HG02642 (cell line): ENCODE measurements around the gene FAM228B.
"Not testable (repeated sequence)": the region's sequence is repeated elsewhere in the genome, so short reads cannot be mapped to it uniquely, and the experiment has no call there.

Experiments
- ATAC-seq: cut with Tn5 transposase; IDR thresholded peaks from one replicate; pipeline ENCODE4 v1.9.1; 2021; ENCODE audit warnings: mild to moderate bottlenecking; ENCODE audit not compliant: unreplicated experiment, poor library complexity

The FAM228B gene

GRCh38 chr2:24101992-24102391 is 21.3 kb upstream of the FAM228B start:
- no peak for ATAC-seq

GRCh38 chr2:24102677-24103076 is 20.6 kb upstream of the FAM228B start:
- ATAC-seq = no peak

- no peak for ATAC-seq
Measured at GRCh38 chr2:24104110-24104650, 19.1 kb upstream of the FAM228B start.

- no peak for ATAC-seq
Measured at GRCh38 chr2:24104906-24105305, 18.4 kb upstream of the FAM228B start.

- ATAC-seq = no peak
Measured at GRCh38 chr2:24105816-24106215, 17.5 kb upstream of the FAM228B start.

GRCh38 chr2:24106786-24107185 is 16.5 kb upstream of the FAM228B start:
- ATAC-seq = no peak

- ATAC-seq = no peak
Measured at GRCh38 chr2:24107336-24107735, 15.9 kb upstream of the FAM228B start.

- not testable (repeated sequence) for ATAC-seq
Measured at GRCh38 chr2:24109431-24109830, 13.8 kb upstream of the FAM228B start.

- no peak for ATAC-seq
Measured at GRCh38 chr2:24110660-24111303, 12.5 kb upstream of the FAM228B start.

GRCh38 chr2:24111407-24111901 is 11.8 kb upstream of the FAM228B start:
- no peak for ATAC-seq

- no peak for ATAC-seq
Measured at GRCh38 chr2:24115057-24115456, 8.2 kb upstream of the FAM228B start.

GRCh38 chr2:24117902-24118301 is 5.4 kb upstream of the FAM228B start:
- no peak for ATAC-seq

GRCh38 chr2:24121066-24121465 is 2.2 kb upstream of the FAM228B start:
- no peak for ATAC-seq

- ATAC-seq = no peak
Measured at GRCh38 chr2:24121469-24121868, 1.8 kb upstream of the FAM228B start.

GRCh38 chr2:24122366-24123194 is 689 bp upstream of the FAM228B start:
- ATAC-seq = no peak

GRCh38 chr2:24123922-24124580 is 782 bp downstream of the FAM228B start:
- peak; percentile 13 for ATAC-seq

GRCh38 chr2:24125956-24126355 is 2.7 kb downstream of the FAM228B start:
- no peak for ATAC-seq

GRCh38 chr2:24132543-24132942 is 9.3 kb downstream of the FAM228B start:
- no peak for ATAC-seq

GRCh38 chr2:24140305-24140704 is 17.0 kb downstream of the FAM228B start:
- not testable (repeated sequence) for ATAC-seq

GRCh38 chr2:24147364-24147763 is 24.1 kb downstream of the FAM228B start:
- ATAC-seq = no peak
